ENCODE measurements around the gene C2CD2L. TPM values are rescaled to one million over a fixed set of nuclear protein-coding genes. Genes with fewer than 3 reads are reported as not detected.

Gene C2CD2L
- total RNA-seq, 1 experiment from 2014 or later = 9.3 TPM

GRCh38 chr11:119077839-119078238 lies 29.3 kb upstream of the C2CD2L start:
- no peaks in the 10 kb centered on the region for H3K9me2 ChIP-seq (ENCODE audit: insufficient read depth)
- peak in 1 of 2 experiments; percentile 28 for DNase-seq
- no TSS peak for BruUV-seq (replicated peaks)
- ChIA-PET CTCF (no interaction called here), POLR2A (ENCODE audit: unreplicated experiment) (no interaction called here)
- H3K4me2 ChIP-seq = no peak overlapping the region
- H3K79me2 ChIP-seq (ENCODE audit: low read depth) = no peaks in the 10 kb centered on the region
- peaks cover 35% of the 10 kb centered on the region for H3F3A ChIP-seq (ENCODE audit: insufficient read depth, low read depth)
- no peaks in the 10 kb centered on the region for H3K9me3 ChIP-seq (ENCODE audit: insufficient read depth, low read depth)
- no peak overlapping the region for H3K4me3 ChIP-seq
- H3K36me3 ChIP-seq (ENCODE audit: low read depth) = peaks cover 35% of the 10 kb centered on the region
- H3K27me3 ChIP-seq (ENCODE audit: insufficient read depth, low read depth) = no peaks in the 10 kb centered on the region
- no peaks in the 10 kb centered on the region for H3K4me1 ChIP-seq (replicated peaks; ENCODE audit: insufficient read depth)
- no peak overlapping the region for H2AFZ ChIP-seq
- H3K27ac ChIP-seq = no peak overlapping the region
- intact Hi-C loops (cut with micrococcal nuclease; ENCODE audit: unreplicated experiment) = no loop called here
- TF ChIP-seq EZH2 (IDR thresholded peaks at IDR 0.05; ENCODE audit: low read depth) = no peak
- TF ChIP-seq, protein P1, sequence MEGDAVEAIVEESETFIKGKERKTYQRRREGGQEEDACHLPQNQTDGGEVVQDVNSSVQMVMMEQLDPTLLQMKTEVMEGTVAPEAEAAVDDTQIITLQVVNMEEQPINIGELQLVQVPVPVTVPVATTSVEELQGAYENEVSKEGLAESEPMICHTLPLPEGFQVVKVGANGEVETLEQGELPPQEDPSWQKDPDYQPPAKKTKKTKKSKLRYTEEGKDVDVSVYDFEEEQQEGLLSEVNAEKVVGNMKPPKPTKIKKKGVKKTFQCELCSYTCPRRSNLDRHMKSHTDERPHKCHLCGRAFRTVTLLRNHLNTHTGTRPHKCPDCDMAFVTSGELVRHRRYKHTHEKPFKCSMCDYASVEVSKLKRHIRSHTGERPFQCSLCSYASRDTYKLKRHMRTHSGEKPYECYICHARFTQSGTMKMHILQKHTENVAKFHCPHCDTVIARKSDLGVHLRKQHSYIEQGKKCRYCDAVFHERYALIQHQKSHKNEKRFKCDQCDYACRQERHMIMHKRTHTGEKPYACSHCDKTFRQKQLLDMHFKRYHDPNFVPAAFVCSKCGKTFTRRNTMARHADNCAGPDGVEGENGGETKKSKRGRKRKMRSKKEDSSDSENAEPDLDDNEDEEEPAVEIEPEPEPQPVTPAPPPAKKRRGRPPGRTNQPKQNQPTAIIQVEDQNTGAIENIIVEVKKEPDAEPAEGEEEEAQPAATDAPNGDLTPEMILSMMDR (conservative IDR thresholded peaks at IDR 0.05) = no peak
- H4K20me1 ChIP-seq (ENCODE audit: insufficient read depth) = no peaks in the 10 kb centered on the region

GRCh38 chr11:119078675-119079420 lies 28.3 kb upstream of the C2CD2L start:
- no TSS peak for BruUV-seq (replicated peaks)
- Histone ChIP-seq H3F3A (ENCODE audit: insufficient read depth, low read depth) (peaks cover 38% of the 10 kb centered on the region), H3K9me3 (ENCODE audit: insufficient read depth, low read depth) (no peaks in the 10 kb centered on the region), H3K9me2 (ENCODE audit: insufficient read depth) (no peaks in the 10 kb centered on the region), H3K36me3 (ENCODE audit: low read depth) (peaks cover 35% of the 10 kb centered on the region), H2AFZ (no peak overlapping the region), H4K20me1 (ENCODE audit: insufficient read depth) (no peaks in the 10 kb centered on the region), H3K79me2 (ENCODE audit: low read depth) (no peaks in the 10 kb centered on the region), H3K27me3 (ENCODE audit: insufficient read depth, low read depth) (no peaks in the 10 kb centered on the region), H3K4me2 (no peak overlapping the region), H3K4me3 (no peak overlapping the region), H3K27ac (no peak overlapping the region), H3K4me1 (replicated peaks; ENCODE audit: insufficient read depth) (no peaks in the 10 kb centered on the region)
- intact Hi-C loops (cut with micrococcal nuclease; ENCODE audit: unreplicated experiment) = no loop called here
- peak in 1 of 2 experiments; percentile 33 for DNase-seq
- POLR2A ChIA-PET (ENCODE audit: unreplicated experiment) = no interaction called here
- CTCF ChIA-PET = no interaction called here
- TF ChIP-seq, protein P1 (conservative IDR thresholded peaks at IDR 0.05) = no peak
- no peak for TF ChIP-seq EZH2 (IDR thresholded peaks at IDR 0.05; ENCODE audit: low read depth)

GRCh38 chr11:119081682-119082260 lies 25.4 kb upstream of the C2CD2L start:
- CTCF ChIA-PET = interaction anchor here (0.5 kb wide), 1 partner anchor 258 kb away, joined by 3 read pairs; no protein-coding TSS in a partner anchor
- Histone ChIP-seq H4K20me1 (ENCODE audit: insufficient read depth) (peaks cover 3% of the 10 kb centered on the region; the same call in 1 of the 2 replicates), H3K9me2 (ENCODE audit: insufficient read depth) (no peaks in the 10 kb centered on the region), H3K36me3 (ENCODE audit: low read depth) (peaks cover 26% of the 10 kb centered on the region), H2AFZ (no peak overlapping the region), H3K4me1 (replicated peaks; ENCODE audit: insufficient read depth) (peaks cover 13% of the 10 kb centered on the region), H3K9me3 (ENCODE audit: insufficient read depth, low read depth) (no peaks in the 10 kb centered on the region), H3K4me3 (no peak overlapping the region), H3K4me2 (no peak overlapping the region), H3K27ac (no peak overlapping the region), H3K79me2 (ENCODE audit: low read depth) (peaks cover 15% of the 10 kb centered on the region), H3K27me3 (ENCODE audit: insufficient read depth, low read depth) (no peaks in the 10 kb centered on the region), H3F3A (ENCODE audit: insufficient read depth, low read depth) (peaks cover 44% of the 10 kb centered on the region)
- BruUV-seq (replicated peaks) = no TSS peak
- intact Hi-C loops (cut with micrococcal nuclease; ENCODE audit: unreplicated experiment) = no loop called here
- peak in 1 of 2 experiments; percentile 8 for DNase-seq
- POLR2A ChIA-PET (ENCODE audit: unreplicated experiment) = no interaction called here
- TF ChIP-seq EZH2 (IDR thresholded peaks at IDR 0.05; ENCODE audit: low read depth) = no peak
- TF ChIP-seq, protein P1 (conservative IDR thresholded peaks at IDR 0.05) = no peak

All from PC-9 (cell line).